ENCODE results near the gene EPC2. TPM values are rescaled to one million over a fixed set of nuclear protein-coding genes. Genes with fewer than 3 reads are reported as not detected.
"Not testable (repeated sequence)": the region's sequence is repeated elsewhere in the genome, so short reads cannot be mapped to it uniquely, and the experiment has no call there.

EPC2 gene
- total RNA-seq, 1 donor, result 32.9 TPM

- DNase-seq (ENCODE audit: low read depth in 2 of 3, low spot score in 2 of 3), result no peak
Observed at GRCh38 chr2:148670773-148671172, 26.2 kb downstream of the EPC2 start.

- peak in 1 of 3 donors; percentile 39 for DNase-seq (ENCODE audit: low read depth in 2 of 3, low spot score in 2 of 3)
Observed at GRCh38 chr2:148674063-148675020, 29.8 kb downstream of the EPC2 start.

- DNase-seq (ENCODE audit: low read depth in 2 of 3, low spot score in 2 of 3), result no peak
Observed at GRCh38 chr2:148675708-148676107, 31.2 kb downstream of the EPC2 start.

GRCh38 chr2:148678302-148679179 is 34.0 kb downstream of the EPC2 start:
- DNase-seq (ENCODE audit: low read depth in 2 of 3, low spot score in 2 of 3), result not testable (repeated sequence)

GRCh38 chr2:148680462-148680861 is 35.9 kb downstream of the EPC2 start:
- DNase-seq (ENCODE audit: low read depth in 2 of 3, low spot score in 2 of 3), result no peak

- DNase-seq (ENCODE audit: low read depth in 2 of 3, low spot score in 2 of 3), result no peak
Observed at GRCh38 chr2:148681443-148681842, 36.9 kb downstream of the EPC2 start.

GRCh38 chr2:148681862-148682261 is 37.3 kb downstream of the EPC2 start:
- DNase-seq (ENCODE audit: low read depth in 2 of 3, low spot score in 2 of 3), result not testable (repeated sequence)

GRCh38 chr2:148684507-148684906 is 40.0 kb downstream of the EPC2 start:
- no peak for DNase-seq (ENCODE audit: low read depth in 2 of 3, low spot score in 2 of 3)

- no peak for DNase-seq (ENCODE audit: low read depth in 2 of 3, low spot score in 2 of 3)
Observed at GRCh38 chr2:148687543-148687942, 43.0 kb downstream of the EPC2 start.

GRCh38 chr2:148688011-148688410 is 43.5 kb downstream of the EPC2 start:
- not testable (repeated sequence) for DNase-seq (ENCODE audit: low read depth in 2 of 3, low spot score in 2 of 3)

- no peak for DNase-seq (ENCODE audit: low read depth in 2 of 3, low spot score in 2 of 3)
Observed at GRCh38 chr2:148696985-148697384, 52.4 kb downstream of the EPC2 start.

- no peak for DNase-seq (ENCODE audit: low read depth in 2 of 3, low spot score in 2 of 3)
Observed at GRCh38 chr2:148699830-148700229, 55.3 kb downstream of the EPC2 start.

- no peak for DNase-seq (ENCODE audit: low read depth in 2 of 3, low spot score in 2 of 3)
Observed at GRCh38 chr2:148701039-148701438, 56.5 kb downstream of the EPC2 start.

- DNase-seq (ENCODE audit: low read depth in 2 of 3, low spot score in 2 of 3), result no peak
Observed at GRCh38 chr2:148701877-148702276, 57.3 kb downstream of the EPC2 start.

- no peak for DNase-seq (ENCODE audit: low read depth in 2 of 3, low spot score in 2 of 3)
Observed at GRCh38 chr2:148702475-148702874, 57.9 kb downstream of the EPC2 start.

- no peak for DNase-seq (ENCODE audit: low read depth in 2 of 3, low spot score in 2 of 3)
Observed at GRCh38 chr2:148704247-148704646, 59.7 kb downstream of the EPC2 start.

GRCh38 chr2:148716378-148716920 is 71.9 kb downstream of the EPC2 start:
- DNase-seq (ENCODE audit: low read depth in 2 of 3, low spot score in 2 of 3), result no peak

GRCh38 chr2:148718039-148718438 is 73.5 kb downstream of the EPC2 start:
- no peak for DNase-seq (ENCODE audit: low read depth in 2 of 3, low spot score in 2 of 3)

GRCh38 chr2:148719195-148719749 is 74.7 kb downstream of the EPC2 start:
- DNase-seq (ENCODE audit: low read depth in 2 of 3, low spot score in 2 of 3), result no peak

GRCh38 chr2:148719941-148720436 is 75.4 kb downstream of the EPC2 start:
- DNase-seq (ENCODE audit: low read depth in 2 of 3, low spot score in 2 of 3), result no peak
